ENCODE data around the gene MAP2K7. TPM values are rescaled to one million over a fixed set of nuclear protein-coding genes. Genes with fewer than 3 reads are reported as not detected.
A peak's percentile ranks its signal among the peaks of the same experiment; 100 is the strongest.

Gene MAP2K7
- total RNA-seq, 2 experiments from 2014 or later = 32.2 to 33.7 TPM

DNA sequence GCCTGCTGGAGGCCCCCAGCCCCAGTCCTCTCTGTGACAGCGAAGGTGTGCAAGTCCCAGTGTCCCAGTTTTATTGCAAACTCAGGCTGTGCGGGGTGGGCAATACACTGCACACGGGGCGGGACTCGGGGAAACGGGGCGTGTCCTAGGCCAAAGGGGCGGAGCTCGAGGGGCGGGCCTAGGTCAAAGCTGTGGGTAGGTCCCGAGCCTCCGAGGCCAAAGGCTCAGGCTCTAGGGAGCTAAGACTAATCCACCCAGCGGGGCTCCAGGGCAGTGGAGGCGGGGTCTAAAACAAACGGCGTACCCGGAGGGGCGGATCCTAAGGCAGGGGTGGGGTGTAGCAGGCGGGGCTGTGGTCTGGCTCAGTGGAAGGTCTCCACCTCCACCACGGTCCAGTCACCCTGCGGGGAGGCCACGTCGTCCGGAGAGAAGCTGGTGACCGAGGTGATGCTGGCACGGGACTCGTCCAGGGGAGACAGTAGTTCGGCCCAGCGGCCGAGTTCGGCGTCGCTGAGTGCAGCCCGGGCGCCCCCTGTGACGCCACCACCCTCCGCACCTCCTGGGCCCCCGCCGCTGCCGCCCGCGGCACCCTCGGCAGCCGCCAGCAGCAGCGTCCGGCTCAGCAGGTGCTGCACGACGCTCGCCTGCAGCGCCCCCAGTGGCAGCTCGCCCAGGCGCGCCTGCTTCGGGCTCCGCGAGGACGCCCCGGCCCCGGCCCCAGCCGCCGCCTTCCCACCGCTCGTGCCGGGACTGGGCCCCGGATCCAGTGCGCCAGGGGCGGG, 34.8 kb upstream of the MAP2K7 start:
- H3K9me3 Mint-ChIP-seq (ENCODE audit: low read depth) = no peaks in the 10 kb centered on the region
- peak overlapping the region; percentile 70 for H3K4me3 Mint-ChIP-seq
- peaks cover 29% of the 10 kb centered on the region for H3K27me3 Mint-ChIP-seq
- peak overlapping the region; percentile 51 for H3K27ac Mint-ChIP-seq
- ChIA-PET CTCF (interaction anchor here (0.7 to 2.5 kb wide), 19 partner anchors 11 to 771 kb away, joined by 3 to 32 read pairs (median 4); partner anchors contain the start of genes MAP2K7, SNAPC2 and TIMM44), POLR2A (interaction anchor here (0.6 to 1.8 kb wide), 4 partner anchors 52 to 521 kb away, joined by 3 to 8 read pairs (median 3); partner anchors contain the start of genes RAB11B, SNAPC2 and TIMM44)
- intact Hi-C loops (cut with DNase I, micrococcal nuclease) = loop anchor here (1.0 to 2.0 kb wide), 12 partner anchors 34 to 544 kb away; partner anchors contain the start of genes CERS4 (in 1 of the 2), ELAVL1 (in 1 of the 2), MAP2K7 (in 1 of the 2) and MARCHF2 (in 1 of the 2)
- H3K36me3 Mint-ChIP-seq (ENCODE audit: low read depth) = no peaks in the 10 kb centered on the region
- ATAC-seq = peak; percentile 75
- H3K4me1 Mint-ChIP-seq = peaks cover 47% of the 10 kb centered on the region
- DNase-seq = peak; percentile 92

DNA sequence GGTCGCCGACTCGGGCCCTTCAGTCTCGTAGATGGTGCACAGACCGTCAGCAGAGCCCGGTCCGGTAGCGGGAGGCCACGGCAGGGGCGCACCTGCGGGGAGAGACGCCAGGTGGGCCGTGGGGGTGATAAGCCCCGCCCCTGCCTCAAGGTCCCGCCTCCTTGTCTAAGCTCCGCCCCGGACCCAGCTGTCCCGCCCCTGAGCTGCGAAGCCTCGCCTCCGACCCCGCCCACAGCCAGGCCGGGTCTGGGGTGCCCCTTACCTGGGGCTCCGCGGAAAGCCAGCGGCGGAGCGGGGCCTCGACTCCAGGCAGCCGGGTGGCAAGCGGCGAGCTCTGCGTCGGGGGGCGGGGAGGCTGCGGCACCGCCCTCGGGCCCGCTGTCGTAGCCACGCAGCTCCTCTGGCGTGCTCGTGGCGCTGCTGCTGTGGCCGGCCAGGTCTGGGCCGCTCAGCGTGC, 34.2 kb upstream of the MAP2K7 start:
- Mint-ChIP-seq H3K9me3 (ENCODE audit: low read depth) (no peaks in the 10 kb centered on the region), H3K36me3 (ENCODE audit: low read depth) (no peaks in the 10 kb centered on the region), H3K27me3 (peaks cover 27% of the 10 kb centered on the region), H3K4me3 (peak overlapping the region; percentile 57), H3K4me1 (peaks cover 47% of the 10 kb centered on the region), H3K27ac (no peak overlapping the region)
- ATAC-seq (peak; percentile 62), DNase-seq (peak; percentile 90)
- intact Hi-C loops (cut with DNase I, micrococcal nuclease) = loop anchor here (1.0 to 2.0 kb wide), 12 partner anchors 34 to 544 kb away; partner anchors contain the start of genes CERS4 (in 1 of the 2), ELAVL1 (in 1 of the 2), MAP2K7 (in 1 of the 2) and MARCHF2 (in 1 of the 2)
- ChIA-PET POLR2A (interaction anchor here (0.6 to 1.8 kb wide), 4 partner anchors 51 to 521 kb away, joined by 3 to 8 read pairs (median 3); partner anchors contain the start of genes RAB11B, SNAPC2 and TIMM44), CTCF (interaction anchor here (0.6 to 2.5 kb wide), 24 partner anchors 11 to 1767 kb away, joined by 3 to 32 read pairs (median 4); partner anchors contain the start of genes CERS4, MAP2K7, SNAPC2 and TIMM44)

DNA sequence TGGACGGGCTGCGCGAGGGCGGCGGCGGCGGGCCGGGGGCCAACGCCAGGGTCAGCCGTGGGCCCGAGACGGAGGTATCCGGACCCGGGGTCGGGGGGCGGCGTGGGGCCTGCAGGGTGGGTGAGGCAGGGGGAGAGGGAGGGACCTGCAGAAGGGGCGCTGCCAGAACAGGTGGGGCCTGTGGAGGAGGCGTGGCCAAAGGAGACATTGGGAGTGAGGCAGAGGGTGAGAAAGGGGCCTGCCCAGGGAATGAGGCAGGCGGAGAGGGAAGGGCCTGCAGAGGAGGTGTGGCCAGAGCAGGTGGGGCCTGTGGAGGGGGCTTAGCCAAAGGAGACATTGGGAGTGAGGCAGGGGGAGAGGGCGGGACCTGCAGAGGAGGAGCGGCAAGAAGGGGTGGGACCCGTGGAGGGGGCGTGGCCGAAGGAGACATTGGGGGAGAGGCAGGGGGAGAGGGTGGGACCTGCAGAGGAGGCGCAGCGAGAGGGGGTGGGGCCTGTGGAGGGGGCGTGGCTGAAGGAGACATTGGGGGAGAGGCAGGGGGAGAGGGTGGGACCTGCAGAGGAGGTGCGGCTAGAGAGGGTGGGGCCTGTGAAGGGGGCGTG, 33.7 kb upstream of the MAP2K7 start:
- ATAC-seq (no peak), DNase-seq (peak; percentile 76)
- H3K36me3 Mint-ChIP-seq (ENCODE audit: low read depth) = no peaks in the 10 kb centered on the region
- H3K9me3 Mint-ChIP-seq (ENCODE audit: low read depth) = no peaks in the 10 kb centered on the region
- H3K27ac Mint-ChIP-seq = no peak overlapping the region
- POLR2A ChIA-PET = interaction anchor here (0.7 to 1.8 kb wide), 3 partner anchors 51 to 520 kb away, joined by 3 to 8 read pairs (median 3); partner anchors contain the start of genes RAB11B, SNAPC2 and TIMM44
- peaks cover 46% of the 10 kb centered on the region for H3K4me1 Mint-ChIP-seq
- intact Hi-C loops (cut with DNase I, micrococcal nuclease) = loop anchor here (1.0 to 5.0 kb wide), 16 partner anchors 8 to 1133 kb away; partner anchors contain the start of genes MAP2K7 (in 2 of the 2), SNAPC2 (in 2 of the 2), CERS4 (in 1 of the 2) and ELAVL1 (in 1 of the 2)
- peak overlapping the region; percentile 41 for H3K4me3 Mint-ChIP-seq
- H3K27me3 Mint-ChIP-seq = peaks cover 30% of the 10 kb centered on the region
- CTCF ChIA-PET = interaction anchor here (0.6 to 2.5 kb wide), 23 partner anchors 12 to 1767 kb away, joined by 3 to 32 read pairs (median 3); partner anchors contain the start of genes CERS4, MAP2K7, SNAPC2 and TIMM44

DNA sequence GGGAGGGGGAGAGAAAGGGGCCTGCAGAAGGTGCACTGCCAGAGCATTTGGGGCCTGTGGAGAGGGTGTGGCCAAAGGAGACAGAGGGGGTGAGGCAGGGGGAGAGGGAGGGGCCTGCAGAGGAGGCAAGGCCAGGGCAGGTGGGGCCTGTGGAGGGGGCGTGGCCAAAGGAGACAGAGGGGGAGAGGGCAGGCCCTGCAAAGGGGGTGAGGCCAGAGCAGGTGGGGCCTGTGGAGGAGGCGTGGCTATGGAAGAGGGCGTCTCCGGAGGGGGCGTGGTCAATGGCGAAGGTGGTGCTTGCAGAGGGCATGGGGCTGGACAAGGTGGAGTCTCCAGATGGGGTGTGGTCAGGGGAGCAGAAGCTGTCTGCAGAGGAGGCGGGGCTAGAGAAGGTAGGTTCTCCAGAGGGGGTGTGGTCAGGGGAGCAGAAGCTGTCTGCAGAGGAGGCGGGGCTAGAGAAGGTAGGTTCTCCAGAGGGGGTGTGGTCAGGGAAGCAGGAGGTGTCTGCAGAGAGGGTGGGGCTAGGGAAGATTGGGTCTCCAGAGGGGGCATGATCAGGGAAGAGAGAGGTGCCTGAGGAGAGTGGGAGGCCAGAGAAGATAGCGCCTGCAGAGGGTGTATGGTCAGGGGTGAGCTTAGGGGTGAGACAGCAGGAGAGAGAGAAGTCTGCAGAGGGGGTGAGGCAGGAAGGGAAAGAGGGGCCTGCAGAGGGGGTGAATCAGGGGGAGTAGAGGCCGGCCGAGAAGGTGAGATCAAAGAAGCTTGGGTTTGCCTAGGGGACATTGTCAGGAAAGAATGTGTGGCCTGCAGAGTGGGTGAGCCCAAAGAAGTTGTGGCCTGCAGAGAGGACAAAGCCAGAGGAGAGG, 32.9 kb upstream of the MAP2K7 start:
- peaks cover 24% of the 10 kb centered on the region for H3K27me3 Mint-ChIP-seq
- no peaks in the 10 kb centered on the region for H3K36me3 Mint-ChIP-seq (ENCODE audit: low read depth)
- peak overlapping the region; percentile 6 for H3K4me3 Mint-ChIP-seq
- intact Hi-C loops (cut with DNase I, micrococcal nuclease) = loop anchor here (1.0 to 5.0 kb wide), 6 partner anchors 9 to 1134 kb away; partner anchors contain the start of genes GPR108 (in 1 of the 2), MAP2K7 (in 1 of the 2), SNAPC2 (in 1 of the 2) and TRIP10 (in 1 of the 2)
- H3K4me1 Mint-ChIP-seq = peaks cover 39% of the 10 kb centered on the region
- CTCF ChIA-PET = interaction anchor here (1.9 kb wide), 1 partner anchor 49 kb away, joined by 4 read pairs; the partner anchor contains the start of gene SNAPC2
- ATAC-seq = peak; percentile 11
- H3K9me3 Mint-ChIP-seq (ENCODE audit: low read depth) = no peaks in the 10 kb centered on the region
- POLR2A ChIA-PET = no interaction called here
- DNase-seq = peak; percentile 85
- no peak overlapping the region for H3K27ac Mint-ChIP-seq

DNA sequence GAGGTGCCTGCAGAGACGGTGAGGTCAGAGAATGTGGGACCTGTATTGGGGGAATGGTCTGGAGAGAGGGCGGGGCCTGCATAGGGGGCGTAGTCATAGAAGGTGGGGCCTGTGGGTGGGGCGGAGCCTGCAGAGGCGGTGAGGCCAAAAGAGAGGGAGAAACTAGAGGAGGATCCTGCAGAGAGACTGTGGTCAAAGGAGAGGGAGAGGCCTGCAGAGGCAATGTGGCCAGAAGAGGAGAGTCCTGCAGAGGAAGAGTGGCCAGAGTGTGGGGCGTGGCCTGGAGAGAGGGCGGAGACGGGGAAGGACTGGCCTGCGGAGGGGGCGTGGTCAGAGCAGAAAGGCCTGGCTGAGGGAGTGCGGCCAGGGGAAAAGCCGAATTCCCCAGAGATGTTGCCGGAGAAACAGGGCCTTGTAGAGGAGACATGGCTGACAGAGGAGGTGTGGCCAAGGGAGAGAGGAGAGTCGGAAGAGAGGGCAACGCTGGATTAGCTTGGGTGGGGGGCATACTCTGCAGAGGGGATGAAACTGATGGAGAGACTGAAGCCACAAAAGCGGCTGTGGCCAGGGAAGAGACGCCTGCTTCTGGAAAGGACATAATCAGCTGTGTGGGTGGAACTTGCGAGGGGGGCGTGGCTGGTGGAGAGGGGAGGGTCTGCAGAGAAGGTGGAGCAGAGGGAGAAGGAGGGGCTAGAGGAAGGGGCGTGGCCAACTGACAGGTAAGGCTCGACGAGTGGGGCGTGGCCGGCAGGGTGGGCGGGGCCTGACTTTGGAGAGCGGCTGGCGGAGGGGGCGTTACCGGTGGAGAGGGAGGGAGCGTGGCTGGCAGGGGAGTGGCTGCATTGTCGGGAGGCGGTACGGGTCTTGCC, 32.0 kb upstream of the MAP2K7 start:
- ChIA-PET POLR2A (no interaction called here), CTCF (interaction anchor here (0.8 to 1.9 kb wide), 2 partner anchors 13 to 49 kb away, joined by 3 to 4 read pairs; partner anchors contain the start of gene SNAPC2)
- H3K36me3 Mint-ChIP-seq (ENCODE audit: low read depth) = no peaks in the 10 kb centered on the region
- peak overlapping the region; percentile 6 for H3K4me3 Mint-ChIP-seq
- peak; percentile 97 for DNase-seq
- no peak overlapping the region for H3K27ac Mint-ChIP-seq
- H3K27me3 Mint-ChIP-seq = peaks cover 24% of the 10 kb centered on the region
- intact Hi-C loops (cut with DNase I, micrococcal nuclease) = loop anchor here in 1 of 2 experiments (1.0 to 5.0 kb wide), 5 partner anchors 17 to 1134 kb away; partner anchors contain the start of genes GPR108, LRRC8E, RAB11B and TRIP10
- peaks cover 39% of the 10 kb centered on the region for H3K4me1 Mint-ChIP-seq
- peak; percentile 10 for ATAC-seq
- no peaks in the 10 kb centered on the region for H3K9me3 Mint-ChIP-seq (ENCODE audit: low read depth)

DNA sequence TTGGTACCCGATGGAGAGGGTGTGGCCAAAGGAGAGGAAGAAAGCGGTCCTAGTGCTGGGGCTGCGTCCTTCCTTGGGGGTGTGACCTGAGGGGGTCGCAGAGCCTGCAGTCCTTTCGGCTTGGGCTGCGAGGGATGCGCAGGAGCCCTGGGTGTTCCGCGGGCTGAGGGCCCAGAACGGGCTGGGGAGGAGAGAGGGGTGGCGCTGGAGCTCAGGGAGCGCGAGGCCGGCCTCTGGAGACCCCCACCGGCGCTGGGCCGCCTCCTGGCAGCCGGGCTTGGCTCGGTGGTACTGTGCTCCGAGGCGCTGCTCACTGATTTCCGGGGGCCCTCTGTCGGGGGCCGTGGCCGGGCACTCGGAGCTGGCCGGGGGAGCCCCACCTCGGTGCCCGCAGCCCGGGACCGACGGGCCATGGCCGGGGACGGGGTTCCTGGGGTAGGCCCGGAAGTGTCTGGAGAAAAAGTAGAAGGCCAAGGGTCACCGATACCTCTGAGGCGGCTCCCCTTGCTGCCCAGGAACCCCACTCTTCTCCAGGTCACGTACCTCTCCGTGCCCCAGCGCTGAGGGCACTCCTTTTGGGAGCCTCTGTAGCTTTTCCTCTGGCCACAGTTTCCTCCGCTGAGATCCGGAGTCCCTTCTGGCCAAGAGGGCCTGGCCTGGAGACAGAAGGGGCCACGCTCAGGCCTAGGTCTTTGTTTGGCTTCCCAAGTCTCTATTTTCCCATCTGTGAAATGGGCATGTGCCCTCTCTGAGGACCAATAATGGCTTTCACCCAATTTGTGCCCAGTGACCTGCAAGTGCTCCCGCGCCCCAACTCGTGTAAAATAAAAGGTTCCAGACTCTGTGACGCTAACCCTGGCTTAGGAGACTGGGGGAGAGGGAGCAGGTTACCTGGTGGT, 31.1 kb upstream of the MAP2K7 start:
- Mint-ChIP-seq H3K4me3 (peak overlapping the region; percentile 2), H3K27me3 (peaks cover 21% of the 10 kb centered on the region), H3K27ac (no peak overlapping the region), H3K9me3 (ENCODE audit: low read depth) (no peaks in the 10 kb centered on the region), H3K4me1 (peaks cover 39% of the 10 kb centered on the region), H3K36me3 (ENCODE audit: low read depth) (no peaks in the 10 kb centered on the region)
- intact Hi-C loops (cut with DNase I, micrococcal nuclease) = loop anchor here in 1 of 2 experiments (1.0 to 5.0 kb wide), 4 partner anchors 16 to 1135 kb away; partner anchors contain the start of genes GPR108, LRRC8E, RAB11B and TRIP10
- ChIA-PET CTCF (interaction anchor here (0.6 to 1.9 kb wide), 7 partner anchors 11 to 380 kb away, joined by 3 to 7 read pairs (median 4); partner anchors contain the start of gene SNAPC2), POLR2A (no interaction called here)
- DNase-seq = no peak
- no peak for ATAC-seq

DNA sequence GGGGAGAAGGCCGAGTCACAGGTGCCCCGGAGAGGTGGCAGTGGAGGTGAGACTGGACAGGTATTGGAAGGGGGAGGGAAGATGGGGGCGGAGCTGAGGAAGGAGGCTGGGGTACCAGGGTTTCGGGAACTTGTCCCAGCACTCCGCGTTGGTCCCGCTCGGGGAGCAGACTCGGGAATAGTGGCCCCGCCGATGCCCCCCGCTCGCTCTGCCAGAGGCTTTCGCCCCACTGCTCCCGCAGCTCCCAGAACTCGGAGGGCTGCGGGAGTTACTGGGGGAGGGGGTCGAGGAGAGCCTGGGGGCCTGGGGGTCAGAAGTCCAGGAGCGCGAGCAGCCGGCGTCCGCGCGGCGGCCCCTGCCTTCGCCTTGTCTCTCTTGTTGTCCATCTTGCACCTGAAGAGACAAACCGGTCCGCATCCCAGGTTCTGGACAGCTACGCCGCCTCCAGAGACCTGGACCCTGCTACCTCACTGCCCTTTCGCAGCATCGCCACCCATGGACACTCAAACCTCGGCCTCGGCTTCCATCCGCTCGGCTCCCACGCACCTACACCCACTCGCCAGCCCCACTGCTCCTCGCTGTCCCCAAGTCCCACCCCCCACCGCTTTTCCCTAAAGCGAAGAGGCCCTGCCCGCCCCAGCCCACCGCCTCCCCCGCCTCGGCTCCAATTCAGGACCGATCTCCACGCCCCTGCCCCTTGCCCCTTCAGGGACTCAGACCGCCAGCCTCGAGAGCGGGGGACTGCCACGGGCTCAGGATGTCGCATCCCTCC, 30.2 kb upstream of the MAP2K7 start:
- Mint-ChIP-seq H3K4me3 (peak overlapping the region; percentile 43), H3K27ac (no peak overlapping the region), H3K4me1 (peaks cover 35% of the 10 kb centered on the region), H3K9me3 (ENCODE audit: low read depth) (no peaks in the 10 kb centered on the region), H3K36me3 (ENCODE audit: low read depth) (no peaks in the 10 kb centered on the region), H3K27me3 (peaks cover 21% of the 10 kb centered on the region)
- no peak for DNase-seq
- CTCF ChIA-PET = interaction anchor here (0.6 to 1.3 kb wide), 3 partner anchors 11 to 113 kb away, joined by 3 to 5 read pairs (median 4); no protein-coding TSS in a partner anchor
- intact Hi-C loops (cut with DNase I, micrococcal nuclease) = loop anchor here in 1 of 2 experiments (2.0 to 5.0 kb wide), 3 partner anchors 15 to 1136 kb away; partner anchors contain the start of genes GPR108, LRRC8E and TRIP10
- ATAC-seq = no peak
- POLR2A ChIA-PET = no interaction called here

All from activated CD4-positive, alpha-beta T cell treated with anti-CD3 and anti-CD28 coated beads for 36 hours (primary cell).